ENCODE measurements around the gene ADAMTS14.

The ADAMTS14 gene

GRCh38 chr10:70694418-70695141, 22.3 kb downstream of the ADAMTS14 start:
- no peak overlapping the region for H3K4me3 ChIP-seq (ENCODE audit: control insufficient read depth, low read depth, low read length)
- DNase-seq (ENCODE audit: low read depth) = peak; percentile 64
- TF ChIP-seq CTCF (IDR thresholded peaks at IDR 0.05; ENCODE audit: control insufficient read depth, insufficient read depth, low read depth, low read length, missing control alignments) = no peak

GRCh38 chr10:70695241-70696030, 23.1 kb downstream of the ADAMTS14 start:
- H3K4me3 ChIP-seq (ENCODE audit: control insufficient read depth, low read depth, low read length) = no peak overlapping the region
- no peak for DNase-seq (ENCODE audit: low read depth)
- TF ChIP-seq CTCF (IDR thresholded peaks at IDR 0.05; ENCODE audit: control insufficient read depth, insufficient read depth, low read depth, low read length, missing control alignments) = no peak

- DNase-seq (ENCODE audit: low read depth) = no peak
- H3K4me3 ChIP-seq (ENCODE audit: control insufficient read depth, low read depth, low read length) = no peak overlapping the region
- TF ChIP-seq CTCF (IDR thresholded peaks at IDR 0.05; ENCODE audit: control insufficient read depth, insufficient read depth, low read depth, low read length, missing control alignments) = no peak
Observed at GRCh38 chr10:70698211-70698610, 25.9 kb downstream of the ADAMTS14 start.

- no peak for DNase-seq (ENCODE audit: low read depth)
- TF ChIP-seq CTCF (IDR thresholded peaks at IDR 0.05; ENCODE audit: control insufficient read depth, insufficient read depth, low read depth, low read length, missing control alignments) = no peak
- H3K4me3 ChIP-seq (ENCODE audit: control insufficient read depth, low read depth, low read length) = no peak overlapping the region
Observed at GRCh38 chr10:70699063-70699658, 26.9 kb downstream of the ADAMTS14 start.

- DNase-seq (ENCODE audit: low read depth) = no peak
- TF ChIP-seq CTCF (IDR thresholded peaks at IDR 0.05; ENCODE audit: control insufficient read depth, insufficient read depth, low read depth, low read length, missing control alignments) = no peak
- H3K4me3 ChIP-seq (ENCODE audit: control insufficient read depth, low read depth, low read length) = no peak overlapping the region
Observed at GRCh38 chr10:70699659-70700174, 27.4 kb downstream of the ADAMTS14 start.

- no peak for TF ChIP-seq CTCF (IDR thresholded peaks at IDR 0.05; ENCODE audit: control insufficient read depth, insufficient read depth, low read depth, low read length, missing control alignments)
- H3K4me3 ChIP-seq (ENCODE audit: control insufficient read depth, low read depth, low read length) = no peak overlapping the region
- DNase-seq (ENCODE audit: low read depth) = no peak
Observed at GRCh38 chr10:70702190-70702763, 30.0 kb downstream of the ADAMTS14 start.
